Liver (tissue), 9 donors: Measurements from ENCODE around the gene ENDOG. TPM values are rescaled to one million over a fixed set of nuclear protein-coding genes. Genes with fewer than 3 reads are reported as not detected.
"Not testable (repeated sequence)": the region's sequence is repeated elsewhere in the genome, so short reads cannot be mapped to it uniquely, and the experiment has no call there.

ENCODE experiments used
- DNase-seq: peaks from one replicate; pipeline ENCODE4 v3.0.0-alpha.2; 2017; ENCODE audit warnings: low spot score
- H3K27ac ChIP-seq, 2 donors: one replicate each; pipeline ENCODE4 v1.7.0; 2013; ENCODE audit warnings: inconsistent platforms in 2 of 2, low read length in 2 of 2, control low read depth in 1 of 2, low read depth in 1 of 2, mild to moderate bottlenecking in 1 of 2
- H3K27me3 ChIP-seq, 4 donors: one replicate each; pipeline versions ENCODE4 v1.6.1 to v1.7.0; 2013; ENCODE audit warnings: low read length in 3 of 4, inconsistent platforms in 1 of 4, mild to moderate bottlenecking in 1 of 4, moderate library complexity in 1 of 4; ENCODE audit not compliant: control insufficient read depth in 4 of 4, insufficient read depth in 4 of 4
- H3K36me3 ChIP-seq, 4 donors: one replicate each; pipeline versions ENCODE4 v1.6.1 to v1.7.0; 2013; ENCODE audit warnings: low read length in 3 of 4, mild to moderate bottlenecking in 3 of 4, low read depth in 1 of 4, moderate library complexity in 1 of 4; ENCODE audit not compliant: control insufficient read depth in 4 of 4, insufficient read depth in 3 of 4
- H3K4me1 ChIP-seq, 4 donors: one replicate each; pipeline versions ENCODE4 v1.6.1 to v1.7.0; 2013; ENCODE audit warnings: low read length in 3 of 4, mild to moderate bottlenecking in 3 of 4, moderate library complexity in 1 of 4; ENCODE audit not compliant: control insufficient read depth in 4 of 4, insufficient read depth in 4 of 4
- H3K4me3 ChIP-seq, 3 donors: one replicate each; pipeline versions ENCODE4 v1.6.1 to v1.7.0; 2013; ENCODE audit warnings: low read length in 3 of 3, control low read depth in 1 of 3, low read depth in 1 of 3, mild to moderate bottlenecking in 1 of 3
- H3K9ac ChIP-seq, 2 donors: one replicate each; pipeline ENCODE4 v1.7.0; 2013; ENCODE audit warnings: low read length in 2 of 2, mild to moderate bottlenecking in 2 of 2, moderate library complexity in 2 of 2, control low read depth in 1 of 2, low read depth in 1 of 2
- H3K9me3 ChIP-seq, 4 donors: one replicate each; pipeline versions ENCODE4 v1.6.1 to v1.7.0; 2013; ENCODE audit warnings: low read length in 3 of 4; ENCODE audit not compliant: control insufficient read depth in 4 of 4
- EGR1 ChIP-seq, 2 donors: IDR thresholded peaks; 2 replicates each; pipeline ENCODE4 v1.6.1; 2016 to 2018; ENCODE audit warnings: antibody characterized with exemption in 2 of 2, low read depth in 2 of 2
- NR2F2 ChIP-seq: IDR thresholded peaks from 2 replicates; pipeline ENCODE4 v1.6.1; 2016; ENCODE audit warnings: antibody characterized with exemption
- WGBS: extraction: QIAGEN DNeasy Blood & Tissue Kit; methylation state at CpG from one replicate; pipeline ENCODE4 v1.1.7; 2013; 5-methylcytosine and 5-hydroxymethylcytosine counted together
- polyA plus RNA-seq, 2 donors: library from polyadenylated mRNA; stranded (reverse) in 1 of 2; unstranded in 1 of 2; fragments of 200-250 nt in 1 of 2; fragments of >200 nt in 1 of 2; fragmentation: Nextera tagmentation in 1 of 2; extraction: Ambion mirVana in 1 of 2; gene quantifications; one replicate each; pipeline versions ENCODE4 v1.2.1 to v1.2.3, GENCODE V29; 2013 to 2015
- total RNA-seq, 2 donors: library from RNA; depleted of rRNA; stranded (reverse); fragments of >200 nt; gene quantifications; one replicate each; pipeline ENCODE4 v1.2.3, GENCODE V29; 2014
- donor health status: healthy.
- donor health status: healthy.
- donor health status: healthy.
- donor health status: healthy.
- donor health status: healthy.

ENDOG gene
- total and polyA plus RNA-seq, 4 donors: 11.3 to 25.0 (median 15.0) TPM

GRCh38 chr9:128870128-128870940 is 52.0 kb downstream of the ENDOG start:
- no peaks in the 10 kb centered on the region for H3K27me3 ChIP-seq
- WGBS: 77% methylated on average over 7 of the region's 7 CpGs
- H3K9me3 ChIP-seq: no peaks in the 10 kb centered on the region
- H3K36me3 ChIP-seq: no peaks in the 10 kb centered on the region
- DNase-seq: no peak
- H3K4me3 ChIP-seq: no peak overlapping the region
- TF ChIP-seq EGR1 (IDR thresholded peaks at IDR 0.05; ENCODE audit: low read depth in 2 of 2) (no peak), NR2F2 (peak; percentile 30)
- H3K4me1 ChIP-seq: peaks cover 2 to 6% (median 4%) of the 10 kb centered on the region in 4 donors
- H3K9ac ChIP-seq: no peak overlapping the region
- no peak overlapping the region for H3K27ac ChIP-seq

- H3K27me3 ChIP-seq, H3K9ac ChIP-seq, H3K36me3 ChIP-seq, H3K9me3 ChIP-seq, H3K27ac ChIP-seq, H3K4me3 ChIP-seq, DNase-seq: not testable (repeated sequence)
- 93% methylated on average over 7 of the region's 7 CpGs for WGBS
- H3K4me1 ChIP-seq: peaks cover 5 to 10% (median 9%) of the 10 kb centered on the region in 4 donors
Observed at GRCh38 chr9:128870941-128871265, 52.6 kb downstream of the ENDOG start.

Other genes starting within 250 kb of the ENDOG start
- 10 to 100 TPM; 10.9 to 58.0 TPM for gene DYNC2I2, start 161.7 kb upstream of the ENDOG start, total RNA-seq
- 10 to 100 TPM; 18.5 to 20.7 TPM for gene DYNC2I2, start 161.7 kb upstream of the ENDOG start, polyA plus RNA-seq
- gene SET, start 129.3 kb upstream of the ENDOG start, total RNA-seq: 10 to 100 TPM; 79.9 to 95.6 TPM
- 10 to 100 TPM; 58.2 to 58.8 TPM for gene SET, start 129.3 kb upstream of the ENDOG start, polyA plus RNA-seq
- gene PKN3, start 116.0 kb upstream of the ENDOG start, total RNA-seq: 1 to 10 TPM; 2.0 to 4.2 TPM
- 1 to 10 TPM in 1 of 2 donors, under 1 TPM in 1; 0.61 to 1.1 TPM for gene PKN3, start 116.0 kb upstream of the ENDOG start, polyA plus RNA-seq
- 10 to 100 TPM; 24.7 to 29.7 TPM for gene ZDHHC12, start 94.4 kb upstream of the ENDOG start, total RNA-seq
- 10 to 100 TPM; 30.9 to 48.2 TPM for gene ZDHHC12, start 94.4 kb upstream of the ENDOG start, polyA plus RNA-seq
- gene ZER1, start 46.6 kb upstream of the ENDOG start, total RNA-seq: 10 to 100 TPM; 20.0 to 29.1 TPM
- 10 to 100 TPM in 1 of 2 donors, 1 to 10 TPM in 1; 7.6 to 11.7 TPM for gene ZER1, start 46.6 kb upstream of the ENDOG start, polyA plus RNA-seq
- 10 to 100 TPM in 1 of 2 donors, 1 to 10 TPM in 1; 6.3 to 11.7 TPM for gene TBC1D13, start 31.2 kb upstream of the ENDOG start, total RNA-seq
- 1 to 10 TPM; 7.4 to 8.6 TPM for gene TBC1D13, start 31.2 kb upstream of the ENDOG start, polyA plus RNA-seq
- gene SPOUT1, start 11.3 kb downstream of the ENDOG start, total RNA-seq: 10 to 100 TPM in 1 of 2 donors, 1 to 10 TPM in 1; 9.0 to 13.7 TPM
- 10 to 100 TPM; 15.3 to 30.1 TPM for gene SPOUT1, start 11.3 kb downstream of the ENDOG start, polyA plus RNA-seq
- gene KYAT1, start 63.5 kb downstream of the ENDOG start, total RNA-seq: 1 to 10 TPM; 6.9 to 8.1 TPM
- 1 to 10 TPM; 3.8 to 8.0 TPM for gene KYAT1, start 63.5 kb downstream of the ENDOG start, polyA plus RNA-seq
- gene LRRC8A, start 63.6 kb downstream of the ENDOG start, total RNA-seq: 10 to 100 TPM; 15.8 to 22.8 TPM
- 10 to 100 TPM; 14.6 to 19.9 TPM for gene LRRC8A, start 63.6 kb downstream of the ENDOG start, polyA plus RNA-seq
- 10 to 100 TPM in 1 of 2 donors, 1 to 10 TPM in 1; 9.2 to 28.4 TPM for gene PHYHD1, start 102.5 kb downstream of the ENDOG start, total RNA-seq
- 10 to 100 TPM; 34.2 to 72.8 TPM for gene PHYHD1, start 102.5 kb downstream of the ENDOG start, polyA plus RNA-seq
- gene DOLK, start 129.1 kb downstream of the ENDOG start, total RNA-seq: 10 to 100 TPM; 10.0 to 13.4 TPM
- gene DOLK, start 129.1 kb downstream of the ENDOG start, polyA plus RNA-seq: 10 to 100 TPM in 1 of 2 donors, 1 to 10 TPM in 1; 9.5 to 15.3 TPM
- gene NUP188, start 129.2 kb downstream of the ENDOG start, total RNA-seq: 10 to 100 TPM; 31.4 to 34.7 TPM
- gene NUP188, start 129.2 kb downstream of the ENDOG start, polyA plus RNA-seq: 1 to 10 TPM; 6.9 to 7.0 TPM
- 10 to 100 TPM; 22.6 to 26.9 TPM for gene SH3GLB2, start 209.8 kb downstream of the ENDOG start, total RNA-seq
- gene SH3GLB2, start 209.8 kb downstream of the ENDOG start, polyA plus RNA-seq: 10 to 100 TPM in 1 of 2 donors, 1 to 10 TPM in 1; 5.0 to 14.0 TPM
- 10 to 100 TPM; 22.8 to 42.6 TPM for gene MIGA2, start 218.1 kb downstream of the ENDOG start, total RNA-seq
- gene MIGA2, start 218.1 kb downstream of the ENDOG start, polyA plus RNA-seq: 10 to 100 TPM in 1 of 2 donors, 1 to 10 TPM in 1; 8.0 to 11.1 TPM